ENCODE data around the gene PSMD11. TPM values are rescaled to one million over a fixed set of nuclear protein-coding genes. Genes with fewer than 3 reads are reported as not detected.

The PSMD11 gene
- total RNA-seq, 1 donor from 2014 or later: 129 TPM

DNA sequence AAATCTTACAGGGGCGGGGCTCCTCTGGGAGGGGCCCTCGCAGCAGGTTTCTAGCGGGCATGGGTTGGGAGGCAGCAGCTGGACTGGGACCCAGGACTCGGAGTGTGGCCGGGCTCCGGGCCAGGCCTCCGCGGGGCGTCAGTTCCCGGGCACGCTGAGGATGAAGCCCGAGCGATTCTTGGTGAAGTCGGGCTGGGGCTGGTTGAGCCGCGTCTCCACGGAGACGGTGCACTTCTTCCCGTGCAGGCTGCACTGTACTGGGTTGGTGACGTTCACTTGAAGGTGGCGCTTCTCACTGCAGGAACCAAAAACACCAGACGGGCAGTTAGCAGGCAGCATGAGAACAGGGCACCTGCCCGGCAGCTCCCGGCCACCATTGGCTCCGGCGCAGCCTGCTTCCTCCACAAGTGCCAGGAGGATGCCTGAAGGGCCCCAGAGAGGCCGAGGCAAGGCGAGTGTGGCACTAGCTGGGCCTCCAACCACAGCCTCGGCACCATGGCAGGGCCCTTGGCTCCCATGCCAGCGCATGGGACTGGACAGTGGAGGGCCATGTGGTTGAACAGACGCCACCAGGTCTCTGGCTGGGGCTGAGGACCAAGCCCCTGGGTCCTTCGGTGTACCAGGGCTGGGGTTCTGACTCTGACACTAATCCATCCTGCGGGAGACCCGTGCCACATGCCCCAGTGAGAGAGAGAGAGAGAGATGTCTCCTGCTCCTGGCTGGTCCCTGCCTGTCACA, 50.5 kb downstream of the PSMD11 start:
- Histone ChIP-seq H4K20me1 (ENCODE audit: insufficient read depth, low read length) (peaks cover 9% of the 10 kb centered on the region), H3K79me2 (ENCODE audit: insufficient read depth, low read length) (no peaks in the 10 kb centered on the region), H2AFZ (ENCODE audit: low read depth, low read length) (no peak overlapping the region), H3K27me3 (ENCODE audit: insufficient read depth, low read length) (no peaks in the 10 kb centered on the region), H3K9me3 (ENCODE audit: insufficient read depth, low read depth, low read length) (no peaks in the 10 kb centered on the region), H3K9ac (ENCODE audit: low read length) (no peak overlapping the region), H3K4me1 (ENCODE audit: insufficient read depth, low read length) (peaks cover 37% of the 10 kb centered on the region), H3K4me2 (ENCODE audit: low read length) (peak overlapping the region; percentile 70), H3K27ac (ENCODE audit: low read depth, low read length) (no peak overlapping the region), H3K4me3 (ENCODE audit: insufficient read depth, low read depth, low read length) (no peak overlapping the region), H3K36me3 (ENCODE audit: insufficient read depth, low read length) (no peaks in the 10 kb centered on the region)
- Mint-ChIP-seq H3K27ac (ENCODE audit: unreplicated experiment) (no peak overlapping the region), H3K36me3 (ENCODE audit: low read depth, unreplicated experiment) (peaks cover 1% of the 10 kb centered on the region), H3K9me3 (ENCODE audit: unreplicated experiment) (no peaks in the 10 kb centered on the region), H3K4me3 (ENCODE audit: unreplicated experiment) (no peak overlapping the region), H3K27me3 (ENCODE audit: low read depth, unreplicated experiment) (no peaks in the 10 kb centered on the region), H3K4me1 (ENCODE audit: low read depth, unreplicated experiment) (peaks cover 32% of the 10 kb centered on the region)
- TF ChIP-seq, protein P1, sequence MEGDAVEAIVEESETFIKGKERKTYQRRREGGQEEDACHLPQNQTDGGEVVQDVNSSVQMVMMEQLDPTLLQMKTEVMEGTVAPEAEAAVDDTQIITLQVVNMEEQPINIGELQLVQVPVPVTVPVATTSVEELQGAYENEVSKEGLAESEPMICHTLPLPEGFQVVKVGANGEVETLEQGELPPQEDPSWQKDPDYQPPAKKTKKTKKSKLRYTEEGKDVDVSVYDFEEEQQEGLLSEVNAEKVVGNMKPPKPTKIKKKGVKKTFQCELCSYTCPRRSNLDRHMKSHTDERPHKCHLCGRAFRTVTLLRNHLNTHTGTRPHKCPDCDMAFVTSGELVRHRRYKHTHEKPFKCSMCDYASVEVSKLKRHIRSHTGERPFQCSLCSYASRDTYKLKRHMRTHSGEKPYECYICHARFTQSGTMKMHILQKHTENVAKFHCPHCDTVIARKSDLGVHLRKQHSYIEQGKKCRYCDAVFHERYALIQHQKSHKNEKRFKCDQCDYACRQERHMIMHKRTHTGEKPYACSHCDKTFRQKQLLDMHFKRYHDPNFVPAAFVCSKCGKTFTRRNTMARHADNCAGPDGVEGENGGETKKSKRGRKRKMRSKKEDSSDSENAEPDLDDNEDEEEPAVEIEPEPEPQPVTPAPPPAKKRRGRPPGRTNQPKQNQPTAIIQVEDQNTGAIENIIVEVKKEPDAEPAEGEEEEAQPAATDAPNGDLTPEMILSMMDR (IDR thresholded peaks at IDR 0.05; ENCODE audit: insufficient read depth, low read depth, low read length): no peak
- no peak for TF ChIP-seq EZH2 (IDR thresholded peaks at IDR 0.05; ENCODE audit: insufficient read depth, low read length)
- FAIRE-seq: no peak
- no peak for DNase-seq (ENCODE audit: low read depth)

DNA sequence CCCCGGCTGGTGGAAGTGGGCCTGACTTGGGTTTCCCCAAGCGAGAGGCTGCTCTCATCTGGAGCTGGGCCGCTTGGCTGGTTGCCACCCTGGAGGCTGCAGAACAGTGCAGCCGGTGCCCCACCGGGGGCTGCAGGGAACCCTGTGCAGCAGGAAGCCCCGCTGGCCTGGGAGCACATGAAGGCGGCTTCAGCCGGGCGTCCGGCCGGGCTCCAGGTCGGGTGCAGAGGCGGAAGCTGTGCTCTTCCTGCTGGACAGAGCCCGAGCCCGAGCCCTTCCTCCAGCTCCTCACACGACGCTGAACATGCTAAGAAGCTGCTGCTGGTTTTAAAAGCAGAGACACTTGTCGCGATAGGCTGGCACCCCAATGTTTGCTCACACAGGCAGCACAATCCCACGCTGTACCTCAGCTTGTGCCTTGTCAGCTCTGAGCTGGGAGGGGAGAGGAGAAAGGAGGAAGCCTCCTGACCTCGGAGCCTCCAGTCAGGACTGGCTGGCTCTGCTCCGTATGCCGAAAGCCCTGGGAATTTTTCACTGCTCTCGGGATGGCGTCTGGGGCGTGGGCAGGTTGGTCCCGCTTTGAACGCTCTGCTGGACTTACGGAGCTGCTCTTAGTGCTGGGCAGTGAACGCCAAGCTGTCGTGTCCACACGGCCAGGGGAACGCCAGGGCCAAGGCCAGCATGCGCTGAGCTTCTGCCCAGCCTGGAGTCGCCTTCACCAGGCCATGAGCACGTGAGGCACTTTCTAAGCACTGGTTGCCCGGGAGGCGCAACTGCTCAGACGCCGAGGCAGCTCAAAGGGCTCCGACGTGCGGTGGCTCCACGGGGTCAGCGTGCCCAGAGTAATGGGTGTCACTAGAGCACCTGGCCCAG, 51.3 kb downstream of the PSMD11 start:
- Histone ChIP-seq H3K4me3 (ENCODE audit: insufficient read depth, low read depth, low read length) (no peak overlapping the region), H2AFZ (ENCODE audit: low read depth, low read length) (peak overlapping the region; percentile 65), H3K36me3 (ENCODE audit: insufficient read depth, low read length) (no peaks in the 10 kb centered on the region), H3K27me3 (ENCODE audit: insufficient read depth, low read length) (no peaks in the 10 kb centered on the region), H3K27ac (ENCODE audit: low read depth, low read length) (peak overlapping the region; percentile 71), H3K4me1 (ENCODE audit: insufficient read depth, low read length) (peaks cover 31% of the 10 kb centered on the region), H4K20me1 (ENCODE audit: insufficient read depth, low read length) (peaks cover under 1% of the 10 kb centered on the region), H3K4me2 (ENCODE audit: low read length) (peak overlapping the region; percentile 70), H3K9ac (ENCODE audit: low read length) (peak overlapping the region; percentile 33), H3K9me3 (ENCODE audit: insufficient read depth, low read depth, low read length) (no peaks in the 10 kb centered on the region), H3K79me2 (ENCODE audit: insufficient read depth, low read length) (no peaks in the 10 kb centered on the region)
- Mint-ChIP-seq H3K36me3 (ENCODE audit: low read depth, unreplicated experiment) (peaks cover 1% of the 10 kb centered on the region), H3K4me3 (ENCODE audit: unreplicated experiment) (no peak overlapping the region), H3K27me3 (ENCODE audit: low read depth, unreplicated experiment) (no peaks in the 10 kb centered on the region), H3K4me1 (ENCODE audit: low read depth, unreplicated experiment) (peaks cover 30% of the 10 kb centered on the region), H3K27ac (ENCODE audit: unreplicated experiment) (no peak overlapping the region), H3K9me3 (ENCODE audit: unreplicated experiment) (no peaks in the 10 kb centered on the region)
- TF ChIP-seq, protein P1 (IDR thresholded peaks at IDR 0.05; ENCODE audit: insufficient read depth, low read depth, low read length): no peak
- no peak for TF ChIP-seq EZH2 (IDR thresholded peaks at IDR 0.05; ENCODE audit: insufficient read depth, low read length)
- FAIRE-seq: no peak
- DNase-seq (ENCODE audit: low read depth): peak; percentile 45
